Uterus (tissue), 2 donors: ENCODE measurements around the gene KIF26B.

Source experiments
- CTCF ChIP-seq, 4 experiments: fragments of 200-600 bp in 2 of 4; fragments of 450-650 bp in 2 of 4; sonication (generic) in 2 of 4; IDR thresholded peaks; one replicate each; pipeline ENCODE4 v1.5.1; 2016 to 2019; ENCODE audit warnings: antibody characterized with exemption in 4 of 4, mild to moderate bottlenecking in 2 of 4, moderate library complexity in 1 of 4
- POLR2A ChIP-seq, 2 donors: fragments of 450-650 bp; IDR thresholded peaks; one replicate each; pipeline ENCODE4 v1.6.1; 2016; ENCODE audit warnings: antibody characterized with exemption in 2 of 2, mild to moderate bottlenecking in 1 of 2, moderate library complexity in 1 of 2

- TF ChIP-seq CTCF (IDR thresholded peaks at IDR 0.05) (no peak), POLR2A (IDR thresholded peaks at IDR 0.05) (no peak)
Measured at GRCh38 chr1:245546875-245547274, 392.1 kb downstream of the KIF26B start.
